GM12878 (cell line): ENCODE measurements around the gene H6PD. TPM values are rescaled to one million over a fixed set of nuclear protein-coding genes. Genes with fewer than 3 reads are reported as not detected.

Source experiments
- ATAC-seq: fragments of 200-7000 bp; cut with Tn5 transposase; 3 replicates; pipeline ENCODE4 v1.9.1; 2020; ENCODE audit warnings: mild to moderate bottlenecking, moderate library complexity
- BruUV-seq: library from RNA; stranded (reverse); fragments of 400-500 nt; replicated peaks from 2 replicates; lab custom pipeline; 2021; lab: Mats Ljungman, UMichigan
- CTCF ChIA-PET: fragments of 300-600 bp; sonication (Branson Sonifier 250); formaldehyde crosslinking; extraction: SDS; loops from one replicate; lab custom pipeline; 2021; ENCODE audit warnings: inconsistent platforms; lab: Yijun Ruan, JAX
- POLR2A ChIA-PET: fragments of 350-600 bp; formaldehyde crosslinking; extraction: SDS; loops from one replicate; lab custom pipeline; 2021; ENCODE audit warnings: inconsistent platforms; lab: Charles Lee
- RAD21 ChIA-PET: fragments of 300-600 bp; sonication (Branson Sonifier 250); formaldehyde crosslinking; loops from one replicate; lab custom pipeline; 2023; ENCODE audit warnings: antibody characterized with exemption; ENCODE audit not compliant: unreplicated experiment; lab: Charles Lee
- SMC1A ChIA-PET: fragments of 300-600 bp; sonication (Branson Sonifier 250); formaldehyde crosslinking; loops from one replicate; lab custom pipeline; 2023; ENCODE audit not compliant: unreplicated experiment, uncharacterized antibody; lab: Charles Lee
- DNase-seq: peaks from one replicate; pipeline ENCODE4 v3.0.0-alpha.2; 2011; ENCODE audit warnings: low read depth, low spot score
- FAIRE-seq: peaks from 3 replicates; lab custom pipeline; 2011; peaks lifted over from hg19 to GRCh38; lab: Jason Lieb, UNC
- H2AFZ ChIP-seq: 2 replicates; pipeline ENCODE4 v1.6.0; 2011; ENCODE audit warnings: low read depth, low read length, control low read depth; ENCODE audit not compliant: control insufficient read depth
- H3K27ac ChIP-seq: 2 replicates; pipeline ENCODE4 v1.5.1; 2011; ENCODE audit warnings: control low read depth; ENCODE audit not compliant: control insufficient read depth, insufficient read depth
- H3K27me3 ChIP-seq, 2 experiments: replicated peaks in 1 of 2; 2 replicates each; pipeline versions ENCODE4 v1.6.0 to v1.6.1; 2011; ENCODE audit warnings: low read length in 1 of 2; ENCODE audit not compliant: control insufficient read depth in 2 of 2, insufficient read depth in 2 of 2
- H3K36me3 ChIP-seq, 2 experiments: 2 replicates each; pipeline ENCODE4 v1.5.1; 2011; ENCODE audit warnings: low read length in 1 of 2; ENCODE audit not compliant: control insufficient read depth in 2 of 2, insufficient read depth in 2 of 2
- H3K4me1 ChIP-seq: 2 replicates; pipeline ENCODE4 v1.6.1; 2011; ENCODE audit warnings: mild to moderate bottlenecking, low read length, moderate library complexity, mixed read lengths; ENCODE audit not compliant: control insufficient read depth, insufficient read depth
- H3K4me2 ChIP-seq: 2 replicates; pipeline ENCODE4 v1.6.0; 2011; ENCODE audit warnings: control low read depth; ENCODE audit not compliant: control insufficient read depth, insufficient read depth
- H3K4me3 ChIP-seq: fragments of 200-600 bp; sonication (generic); 2 replicates; pipeline ENCODE4 v1.5.1; 2016
- H3K79me2 ChIP-seq: 2 replicates; pipeline ENCODE4 v1.6.0; 2011; ENCODE audit warnings: low read length; ENCODE audit not compliant: control insufficient read depth, insufficient read depth
- H3K9ac ChIP-seq: 2 replicates; pipeline ENCODE4 v1.8.0; 2011; ENCODE audit warnings: low read length, control low read depth, mixed read lengths; ENCODE audit not compliant: control insufficient read depth, insufficient read depth
- H3K9me3 ChIP-seq: replicated peaks from 3 replicates; pipeline ENCODE4 v1.5.1; 2011; ENCODE audit warnings: mild to moderate bottlenecking, low read length; ENCODE audit not compliant: control insufficient read depth, insufficient read depth
- H4K20me1 ChIP-seq: 2 replicates; pipeline ENCODE4 v1.6.0; 2011; ENCODE audit not compliant: control insufficient read depth, insufficient read depth
- BACH1 ChIP-seq: fragments of 450-650 bp; IDR thresholded peaks from 2 replicates; pipeline ENCODE4 v1.6.1; 2017; ENCODE audit warnings: mild to moderate bottlenecking, borderline replicate concordance
- ESRRA ChIP-seq: IDR thresholded peaks from 2 replicates; pipeline ENCODE4 v1.6.1; 2012; ENCODE audit warnings: mild to moderate bottlenecking, low read length, improper control_type of control experiment
- FOXM1 ChIP-seq: IDR thresholded peaks from 2 replicates; pipeline ENCODE4 v1.6.1; 2012; ENCODE audit warnings: low read depth, mild to moderate bottlenecking, inconsistent platforms, low read length, moderate library complexity
- IKZF2 ChIP-seq, 2 experiments: fragments of 450-650 bp; IDR thresholded peaks; 2 replicates each; pipeline ENCODE4 v1.6.1; 2017; ENCODE audit warnings: mild to moderate bottlenecking in 2 of 2, moderate library complexity in 2 of 2
- JUNB ChIP-seq: IDR thresholded peaks from 2 replicates; pipeline ENCODE4 v1.6.1; 2016; ENCODE audit warnings: antibody characterized with exemption, mild to moderate bottlenecking
- JUND ChIP-seq: IDR thresholded peaks from 2 replicates; pipeline ENCODE4 v1.6.1; 2012; ENCODE audit warnings: low read depth, mild to moderate bottlenecking, low read length, improper control_type of control experiment, moderate library complexity
- MYB ChIP-seq: fragments of 150-350 bp; IDR thresholded peaks from 2 replicates; pipeline ENCODE4 v1.6.1; 2014; ENCODE audit warnings: mild to moderate bottlenecking, low read depth, low read length, borderline replicate concordance
- NR2C1 ChIP-seq: fragments of 450-650 bp; IDR thresholded peaks from 2 replicates; pipeline ENCODE4 v1.6.1; 2017; ENCODE audit warnings: antibody characterized with exemption, mild to moderate bottlenecking, moderate library complexity
- SMAD1 ChIP-seq: fragments of 450-650 bp; IDR thresholded peaks from 2 replicates; pipeline ENCODE4 v1.6.1; 2018; ENCODE audit warnings: mild to moderate bottlenecking, low read depth; ENCODE audit not compliant: partially characterized antibody
- STAT3 ChIP-seq: IDR thresholded peaks from 2 replicates; pipeline ENCODE4 v1.6.1; 2011; ENCODE audit warnings: low read depth, low read length, improper control_type of control experiment
- SUPT20H ChIP-seq: IDR thresholded peaks from 2 replicates; pipeline ENCODE4 v1.6.1; 2011; ENCODE audit warnings: low read depth, mild to moderate bottlenecking, low read length, moderate library complexity, borderline replicate concordance; ENCODE audit not compliant: control insufficient read depth
- TCF7 ChIP-seq: IDR thresholded peaks from 2 replicates; pipeline ENCODE4 v1.6.1; 2014; ENCODE audit warnings: antibody characterized with exemption, borderline replicate concordance
- YY1 ChIP-seq: IDR thresholded peaks from 2 replicates; pipeline ENCODE4 v1.6.1; 2011; ENCODE audit warnings: low read depth, mild to moderate bottlenecking, low read length
- WGBS: methylation state at CpG from one replicate; pipeline ENCODE4 v1.1.6; 2016; ENCODE audit warnings: low lambda C conversion rate; ENCODE audit not compliant: insufficient replicate concordance, insufficient coverage; ENCODE audit errors: missing lambda C conversion rate; 5-methylcytosine and 5-hydroxymethylcytosine counted together
- in situ Hi-C: fragments of 300-500 bp; cut with MboI; formaldehyde crosslinking; loops from 9 replicates; pipeline ENCODE4 v1.14.3; 2018; ENCODE audit warnings: mixed read lengths
- intact Hi-C: fragments of 100-400 bp; cut with micrococcal nuclease; formaldehyde crosslinking; loops from one replicate; pipeline ENCODE4 v1.14.2; 2022; ENCODE audit not compliant: unreplicated experiment
- polyA plus RNA-seq, 11 experiments: library from polyadenylated mRNA; depleted of rRNA in 4 of 11; unstranded in 6 of 11; stranded (reverse) in 5 of 11; fragments of >200 nt; fragmentation: Nextera tagmentation in 4 of 11; fragmentation: Illumina TruSeq in 1 of 11; extraction: Ambion mirVana in 4 of 11; extraction: Trizol in 1 of 11; gene quantifications; 1 replicate in 1 of 11; 2 replicates in 10 of 11; pipeline versions ENCODE4 v1.2.1 to v1.2.3, GENCODE V29; 2011 to 2016; ENCODE audit warnings: inconsistent platforms in 2 of 11, missing spikeins in 2 of 11, low read depth in 1 of 11
- total RNA-seq, 4 experiments: library from RNA; depleted of rRNA in 3 of 4; stranded (reverse); fragments of >200 nt in 3 of 4; fragmentation: Illumina TruSeq in 1 of 4; extraction: Trizol in 1 of 4; gene quantifications; 2 replicates each; pipeline versions ENCODE4 v1.2.1 to v1.2.3, GENCODE V29; 2013 to 2021
- TF ChIP-seq, protein P1 (sequence below): IDR thresholded peaks from 2 replicates; pipeline ENCODE4 v1.6.1; 2011; ENCODE audit warnings: mild to moderate bottlenecking, low read depth, low read length, moderate library complexity; ENCODE audit not compliant: insufficient replicate concordance
- TF ChIP-seq, protein P2 (sequence below): fragments of 150-350 bp; IDR thresholded peaks from 2 replicates; pipeline ENCODE4 v1.6.1; 2016; ENCODE audit warnings: low read depth, low read length
- TF ChIP-seq, protein P3 (sequence below): IDR thresholded peaks from 2 replicates; pipeline ENCODE4 v1.6.1; 2011; ENCODE audit warnings: low read depth, mild to moderate bottlenecking, low read length, moderate library complexity, borderline replicate concordance; ENCODE audit errors: extremely low read depth

Gene H6PD
- total and polyA plus RNA-seq, 10 of the 15 experiments (the other 5 are each of a cell fraction or from before 2014, with no cell fraction given): 1.2 to 20.7 (median 7.7) TPM

DNA sequence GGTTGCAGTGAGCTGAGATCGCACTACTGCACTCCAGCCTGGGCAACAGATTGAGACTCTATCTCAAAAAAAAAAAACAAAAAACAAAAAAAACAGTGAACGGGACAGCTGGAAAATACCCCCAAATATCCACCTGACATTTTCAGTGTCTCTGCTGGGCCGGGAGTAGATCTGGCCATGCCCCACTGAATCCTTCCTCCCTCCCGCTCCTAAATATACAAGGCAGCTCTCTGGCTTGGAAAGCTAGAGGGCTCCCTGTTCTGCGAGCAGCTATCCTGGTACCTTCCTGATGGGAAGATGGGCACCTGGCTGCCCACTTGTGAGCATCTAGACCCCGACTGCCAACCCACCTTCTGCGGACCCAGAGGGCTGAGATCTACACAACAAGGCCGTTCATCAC is 79.5 kb downstream of the H6PD start:
- Histone ChIP-seq H3K27me3 (no peaks in the 10 kb centered on the region), H4K20me1 (no peaks in the 10 kb centered on the region), H3K36me3 (no peaks in the 10 kb centered on the region), H3K4me2 (no peak overlapping the region), H3K4me3 (no peak overlapping the region), H3K27ac (no peak overlapping the region), H2AFZ (no peak overlapping the region), H3K9me3 (no peaks in the 10 kb centered on the region), H3K79me2 (no peaks in the 10 kb centered on the region), H3K4me1 (peaks cover 17% of the 10 kb centered on the region), H3K9ac (no peak overlapping the region)
- 67% methylated on average over 8 of the region's 8 CpGs for WGBS
- no peak for DNase-seq
- ChIA-PET POLR2A (interaction anchor here (0.5 kb wide), 1 partner anchor 106 kb away, joined by 4 read pairs; no protein-coding TSS in a partner anchor), RAD21 (interaction anchor here (0.5 to 1.3 kb wide), 3 partner anchors 24 to 112 kb away, joined by 3 to 5 read pairs (median 4); no protein-coding TSS in a partner anchor), SMC1A (no interaction called here), CTCF (no interaction called here)
- TF ChIP-seq BACH1: no peak
- TF ChIP-seq, protein P1, sequence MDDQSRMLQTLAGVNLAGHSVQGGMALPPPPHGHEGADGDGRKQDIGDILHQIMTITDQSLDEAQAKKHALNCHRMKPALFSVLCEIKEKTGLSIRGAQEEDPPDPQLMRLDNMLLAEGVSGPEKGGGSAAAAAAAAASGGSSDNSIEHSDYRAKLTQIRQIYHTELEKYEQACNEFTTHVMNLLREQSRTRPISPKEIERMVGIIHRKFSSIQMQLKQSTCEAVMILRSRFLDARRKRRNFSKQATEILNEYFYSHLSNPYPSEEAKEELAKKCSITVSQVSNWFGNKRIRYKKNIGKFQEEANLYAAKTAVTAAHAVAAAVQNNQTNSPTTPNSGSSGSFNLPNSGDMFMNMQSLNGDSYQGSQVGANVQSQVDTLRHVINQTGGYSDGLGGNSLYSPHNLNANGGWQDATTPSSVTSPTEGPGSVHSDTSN: no peak
- no peak for TF ChIP-seq ESRRA
- TF ChIP-seq YY1: no peak
- no peak for TF ChIP-seq IKZF2 (IDR thresholded peaks at IDR 0.05)
- TF ChIP-seq, protein P2, sequence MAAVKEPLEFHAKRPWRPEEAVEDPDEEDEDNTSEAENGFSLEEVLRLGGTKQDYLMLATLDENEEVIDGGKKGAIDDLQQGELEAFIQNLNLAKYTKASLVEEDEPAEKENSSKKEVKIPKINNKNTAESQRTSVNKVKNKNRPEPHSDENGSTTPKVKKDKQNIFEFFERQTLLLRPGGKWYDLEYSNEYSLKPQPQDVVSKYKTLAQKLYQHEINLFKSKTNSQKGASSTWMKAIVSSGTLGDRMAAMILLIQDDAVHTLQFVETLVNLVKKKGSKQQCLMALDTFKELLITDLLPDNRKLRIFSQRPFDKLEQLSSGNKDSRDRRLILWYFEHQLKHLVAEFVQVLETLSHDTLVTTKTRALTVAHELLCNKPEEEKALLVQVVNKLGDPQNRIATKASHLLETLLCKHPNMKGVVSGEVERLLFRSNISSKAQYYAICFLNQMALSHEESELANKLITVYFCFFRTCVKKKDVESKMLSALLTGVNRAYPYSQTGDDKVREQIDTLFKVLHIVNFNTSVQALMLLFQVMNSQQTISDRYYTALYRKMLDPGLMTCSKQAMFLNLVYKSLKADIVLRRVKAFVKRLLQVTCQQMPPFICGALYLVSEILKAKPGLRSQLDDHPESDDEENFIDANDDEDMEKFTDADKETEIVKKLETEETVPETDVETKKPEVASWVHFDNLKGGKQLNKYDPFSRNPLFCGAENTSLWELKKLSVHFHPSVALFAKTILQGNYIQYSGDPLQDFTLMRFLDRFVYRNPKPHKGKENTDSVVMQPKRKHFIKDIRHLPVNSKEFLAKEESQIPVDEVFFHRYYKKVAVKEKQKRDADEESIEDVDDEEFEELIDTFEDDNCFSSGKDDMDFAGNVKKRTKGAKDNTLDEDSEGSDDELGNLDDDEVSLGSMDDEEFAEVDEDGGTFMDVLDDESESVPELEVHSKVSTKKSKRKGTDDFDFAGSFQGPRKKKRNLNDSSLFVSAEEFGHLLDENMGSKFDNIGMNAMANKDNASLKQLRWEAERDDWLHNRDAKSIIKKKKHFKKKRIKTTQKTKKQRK: no peak
- no peak for TF ChIP-seq TCF7
- TF ChIP-seq JUNB: no peak
- no peak for TF ChIP-seq MYB
- no peak for TF ChIP-seq JUND
- no peak for TF ChIP-seq SMAD1
- no peak for TF ChIP-seq FOXM1
- TF ChIP-seq NR2C1: no peak
- no peak for TF ChIP-seq SUPT20H
- no peak for TF ChIP-seq STAT3
- TF ChIP-seq, protein P3, sequence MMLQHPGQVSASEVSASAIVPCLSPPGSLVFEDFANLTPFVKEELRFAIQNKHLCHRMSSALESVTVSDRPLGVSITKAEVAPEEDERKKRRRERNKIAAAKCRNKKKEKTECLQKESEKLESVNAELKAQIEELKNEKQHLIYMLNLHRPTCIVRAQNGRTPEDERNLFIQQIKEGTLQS: no peak
- in situ Hi-C loops: no loop called here
- no TSS peak for BruUV-seq
- no peak for FAIRE-seq
- intact Hi-C loops: no loop called here
- no peak for ATAC-seq
